ENCODE results near the gene PLCXD3. TPM values are rescaled to one million over a fixed set of nuclear protein-coding genes. Genes with fewer than 3 reads are reported as not detected.

The PLCXD3 gene
- polyA plus RNA-seq, 1 donor (not counting 4 experiments of a cell fraction or from before 2014, with no cell fraction given), result not detected

DNA sequence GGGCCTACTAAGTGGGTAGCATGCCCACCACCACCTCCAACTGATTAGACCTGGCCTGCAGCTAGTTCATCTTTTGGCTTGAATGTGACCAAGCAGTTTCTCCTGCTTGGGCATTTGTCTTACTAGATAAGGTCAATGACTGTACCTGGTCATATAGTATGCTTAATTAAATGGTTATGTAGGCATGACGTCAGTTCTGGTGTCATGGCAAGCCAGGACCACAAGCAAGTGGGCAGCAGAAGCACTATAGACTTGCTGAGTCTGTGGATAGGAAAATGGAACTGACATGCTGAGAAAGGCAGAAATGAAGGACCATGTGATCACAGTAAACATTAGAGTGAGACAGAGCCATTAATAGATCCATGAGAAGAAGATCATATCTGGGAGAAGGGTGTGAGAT lies 241.5 kb downstream of the PLCXD3 start:
- H4K20me1 ChIP-seq (ENCODE audit: control insufficient read depth, extremely low read depth, insufficient read depth, low read length), result no peaks in the 10 kb centered on the region
- no peak overlapping the region for H3K27ac ChIP-seq (ENCODE audit: control insufficient read depth, insufficient read depth, low read length)

DNA sequence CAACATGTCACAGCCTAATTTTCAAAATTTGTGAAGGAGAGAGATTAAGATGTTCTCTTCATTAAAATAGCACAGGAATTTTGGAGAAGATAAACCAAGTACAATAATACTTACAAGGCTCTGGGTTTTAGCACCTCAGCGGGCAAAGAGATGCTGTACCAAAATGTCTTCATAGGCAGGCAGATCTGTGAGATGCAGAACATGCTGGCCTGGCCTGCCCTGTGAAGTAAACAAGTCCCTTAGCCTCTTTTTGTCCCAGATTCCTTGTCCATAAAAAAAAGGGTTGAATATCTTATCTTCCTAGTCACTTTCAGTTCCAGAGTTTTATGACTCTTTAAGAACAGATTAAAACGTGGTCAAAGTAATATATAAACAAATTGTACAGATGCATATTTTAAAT lies 244.0 kb downstream of the PLCXD3 start:
- H3K27ac ChIP-seq (ENCODE audit: control insufficient read depth, insufficient read depth, low read length), result no peak overlapping the region
- no peak overlapping the region for H3K4me3 ChIP-seq (ENCODE audit: control insufficient read depth in 2 of 3, extremely low read depth in 1 of 3, insufficient read depth in 2 of 3, low read depth in 1 of 3, low read length in 3 of 3)
- H3K9me1 ChIP-seq (ENCODE audit: control insufficient read depth, extremely low read depth, insufficient read depth, low read length), result no peaks in the 10 kb centered on the region
- H3K9ac ChIP-seq (ENCODE audit: control insufficient read depth, extremely low read depth, insufficient read depth, low read length), result no peak overlapping the region
- FAIRE-seq, result no peak
- H3K4me1 ChIP-seq (ENCODE audit: control insufficient read depth, extremely low read depth, insufficient read depth, low read length), result no peaks in the 10 kb centered on the region
- DNase-seq (ENCODE audit: low read depth, low spot score), result no peak
- no peak overlapping the region for H3K4me2 ChIP-seq (ENCODE audit: control insufficient read depth, extremely low read depth, insufficient read depth, low read depth, low read length)
- no peaks in the 10 kb centered on the region for H3K36me3 ChIP-seq (ENCODE audit: control insufficient read depth in 2 of 2, extremely low read depth in 1 of 2, insufficient read depth in 2 of 2, low read length in 2 of 2)
- no peak overlapping the region for H2AFZ ChIP-seq (ENCODE audit: control insufficient read depth, low read length)
- TF ChIP-seq EZH2 (IDR thresholded peaks at IDR 0.05; ENCODE audit: low read length), result no peak
- TF ChIP-seq, protein P1, sequence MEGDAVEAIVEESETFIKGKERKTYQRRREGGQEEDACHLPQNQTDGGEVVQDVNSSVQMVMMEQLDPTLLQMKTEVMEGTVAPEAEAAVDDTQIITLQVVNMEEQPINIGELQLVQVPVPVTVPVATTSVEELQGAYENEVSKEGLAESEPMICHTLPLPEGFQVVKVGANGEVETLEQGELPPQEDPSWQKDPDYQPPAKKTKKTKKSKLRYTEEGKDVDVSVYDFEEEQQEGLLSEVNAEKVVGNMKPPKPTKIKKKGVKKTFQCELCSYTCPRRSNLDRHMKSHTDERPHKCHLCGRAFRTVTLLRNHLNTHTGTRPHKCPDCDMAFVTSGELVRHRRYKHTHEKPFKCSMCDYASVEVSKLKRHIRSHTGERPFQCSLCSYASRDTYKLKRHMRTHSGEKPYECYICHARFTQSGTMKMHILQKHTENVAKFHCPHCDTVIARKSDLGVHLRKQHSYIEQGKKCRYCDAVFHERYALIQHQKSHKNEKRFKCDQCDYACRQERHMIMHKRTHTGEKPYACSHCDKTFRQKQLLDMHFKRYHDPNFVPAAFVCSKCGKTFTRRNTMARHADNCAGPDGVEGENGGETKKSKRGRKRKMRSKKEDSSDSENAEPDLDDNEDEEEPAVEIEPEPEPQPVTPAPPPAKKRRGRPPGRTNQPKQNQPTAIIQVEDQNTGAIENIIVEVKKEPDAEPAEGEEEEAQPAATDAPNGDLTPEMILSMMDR (optimal IDR thresholded peaks at IDR 0.05 in 1 of 3, IDR thresholded peaks at IDR 0.05 in 1 of 3, conservative IDR thresholded peaks at IDR 0.05 in 1 of 3; ENCODE audit: extremely low read depth in 1 of 3, insufficient read depth in 2 of 3, low read length in 3 of 3), result no peak
- H4K20me1 ChIP-seq (ENCODE audit: control insufficient read depth, extremely low read depth, insufficient read depth, low read length), result no peaks in the 10 kb centered on the region
- dilution Hi-C loops (cut with MboI; ENCODE audit: extremely low pct_ligation_motif_present, low sequenced_read_pairs), result no loop called here
- H3K27me3 ChIP-seq (ENCODE audit: control insufficient read depth, extremely low read depth, insufficient read depth, low read length), result no peaks in the 10 kb centered on the region
- H3K9me3 ChIP-seq (ENCODE audit: control insufficient read depth, low read depth, low read length), result no peaks in the 10 kb centered on the region
- no peaks in the 10 kb centered on the region for H3K79me2 ChIP-seq (ENCODE audit: control insufficient read depth, insufficient read depth, low read length)

More for the DNA sequence above, 241.5 kb downstream of the PLCXD3 start:
- dilution Hi-C loops (cut with MboI; ENCODE audit: extremely low pct_ligation_motif_present, low sequenced_read_pairs), result no loop called here
- H3K36me3 ChIP-seq (ENCODE audit: control insufficient read depth in 2 of 2, extremely low read depth in 1 of 2, insufficient read depth in 2 of 2, low read length in 2 of 2), result no peaks in the 10 kb centered on the region
- no peaks in the 10 kb centered on the region for H3K9me1 ChIP-seq (ENCODE audit: control insufficient read depth, extremely low read depth, insufficient read depth, low read length)
- H3K79me2 ChIP-seq (ENCODE audit: control insufficient read depth, insufficient read depth, low read length), result no peaks in the 10 kb centered on the region
- DNase-seq (ENCODE audit: low read depth, low spot score) (no peak), FAIRE-seq (no peak)
- H3K9me3 ChIP-seq (ENCODE audit: control insufficient read depth, low read depth, low read length), result no peaks in the 10 kb centered on the region
- H2AFZ ChIP-seq (ENCODE audit: control insufficient read depth, low read length), result no peak overlapping the region
- H3K4me2 ChIP-seq (ENCODE audit: control insufficient read depth, extremely low read depth, insufficient read depth, low read depth, low read length), result no peak overlapping the region
- TF ChIP-seq EZH2 (IDR thresholded peaks at IDR 0.05; ENCODE audit: low read length), result no peak
- TF ChIP-seq, protein P1 (optimal IDR thresholded peaks at IDR 0.05 in 1 of 3, IDR thresholded peaks at IDR 0.05 in 1 of 3, conservative IDR thresholded peaks at IDR 0.05 in 1 of 3; ENCODE audit: extremely low read depth in 1 of 3, insufficient read depth in 2 of 3, low read length in 3 of 3), result no peak
- H3K9ac ChIP-seq (ENCODE audit: control insufficient read depth, extremely low read depth, insufficient read depth, low read length), result no peak overlapping the region
- H3K4me3 ChIP-seq (ENCODE audit: control insufficient read depth in 2 of 3, extremely low read depth in 1 of 3, insufficient read depth in 2 of 3, low read depth in 1 of 3, low read length in 3 of 3), result no peak overlapping the region
- no peaks in the 10 kb centered on the region for H3K4me1 ChIP-seq (ENCODE audit: control insufficient read depth, extremely low read depth, insufficient read depth, low read length)
- no peaks in the 10 kb centered on the region for H3K27me3 ChIP-seq (ENCODE audit: control insufficient read depth, extremely low read depth, insufficient read depth, low read length)
